Astrocyte of the spinal cord (primary cell): Measurements from ENCODE around the gene CHRNG.

Experiments used
- DNase-seq: peaks from one replicate; pipeline ENCODE4 v3.0.0; 2011; ENCODE audit warnings: low read depth, low spot score
- H3K4me3 ChIP-seq: 2 replicates; pipeline ENCODE4 v1.5.1; 2011; ENCODE audit warnings: low read depth, mild to moderate bottlenecking, low read length, moderate library complexity
- in situ Hi-C: cut with HindIII; loops from 2 replicates; pipeline ENCODE4 v1.10.0; 2017; ENCODE audit warnings: low sequenced_read_pairs
- TF ChIP-seq, protein P1 (sequence below): IDR thresholded peaks from 2 replicates; pipeline ENCODE4 v1.5.1; 2012; ENCODE audit warnings: low read depth, mild to moderate bottlenecking, low read length, inconsistent platforms

The CHRNG gene

DNA sequence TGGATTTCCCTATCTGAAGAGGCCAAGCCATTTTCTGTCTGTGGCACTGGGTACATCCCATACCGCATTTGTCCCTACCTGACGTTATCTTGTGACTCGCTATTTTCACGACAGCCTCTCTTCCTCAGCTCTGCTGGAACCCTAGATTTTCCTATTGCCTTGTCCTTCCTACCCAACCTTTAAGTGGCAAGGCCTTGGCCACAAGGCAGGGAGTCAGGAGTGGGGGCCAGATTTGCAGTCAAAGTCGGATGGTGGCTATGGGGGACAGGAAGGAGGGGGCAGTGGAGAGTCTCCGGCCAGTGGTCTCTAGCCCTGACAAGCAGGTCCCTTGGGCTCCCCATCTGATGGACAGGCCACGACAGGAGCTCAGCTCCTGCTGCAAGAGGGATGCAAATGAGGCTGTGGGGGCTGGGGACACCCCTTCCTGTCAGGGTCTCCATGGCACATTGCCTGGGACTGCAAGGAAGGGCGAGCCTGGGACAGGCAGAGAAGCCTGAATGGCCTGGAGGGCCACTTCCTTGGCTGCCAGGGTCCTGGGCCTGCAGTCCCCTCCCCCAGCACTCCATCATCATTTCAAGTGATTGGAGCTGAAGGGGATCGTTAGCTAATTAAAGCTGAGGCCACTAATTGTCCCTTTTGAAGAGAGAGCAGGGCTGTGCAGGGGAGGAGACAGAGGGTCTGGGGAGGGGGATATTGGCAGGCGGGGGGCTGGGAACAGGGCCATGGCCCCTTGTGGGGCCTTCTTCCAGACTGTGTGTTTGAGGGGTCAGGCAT lies 45.6 kb upstream of the CHRNG start:
- no peak for DNase-seq
- H3K4me3 ChIP-seq: no peak overlapping the region
- TF ChIP-seq, protein P1, sequence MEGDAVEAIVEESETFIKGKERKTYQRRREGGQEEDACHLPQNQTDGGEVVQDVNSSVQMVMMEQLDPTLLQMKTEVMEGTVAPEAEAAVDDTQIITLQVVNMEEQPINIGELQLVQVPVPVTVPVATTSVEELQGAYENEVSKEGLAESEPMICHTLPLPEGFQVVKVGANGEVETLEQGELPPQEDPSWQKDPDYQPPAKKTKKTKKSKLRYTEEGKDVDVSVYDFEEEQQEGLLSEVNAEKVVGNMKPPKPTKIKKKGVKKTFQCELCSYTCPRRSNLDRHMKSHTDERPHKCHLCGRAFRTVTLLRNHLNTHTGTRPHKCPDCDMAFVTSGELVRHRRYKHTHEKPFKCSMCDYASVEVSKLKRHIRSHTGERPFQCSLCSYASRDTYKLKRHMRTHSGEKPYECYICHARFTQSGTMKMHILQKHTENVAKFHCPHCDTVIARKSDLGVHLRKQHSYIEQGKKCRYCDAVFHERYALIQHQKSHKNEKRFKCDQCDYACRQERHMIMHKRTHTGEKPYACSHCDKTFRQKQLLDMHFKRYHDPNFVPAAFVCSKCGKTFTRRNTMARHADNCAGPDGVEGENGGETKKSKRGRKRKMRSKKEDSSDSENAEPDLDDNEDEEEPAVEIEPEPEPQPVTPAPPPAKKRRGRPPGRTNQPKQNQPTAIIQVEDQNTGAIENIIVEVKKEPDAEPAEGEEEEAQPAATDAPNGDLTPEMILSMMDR: no peak
- in situ Hi-C loops: no loop called here

DNA sequence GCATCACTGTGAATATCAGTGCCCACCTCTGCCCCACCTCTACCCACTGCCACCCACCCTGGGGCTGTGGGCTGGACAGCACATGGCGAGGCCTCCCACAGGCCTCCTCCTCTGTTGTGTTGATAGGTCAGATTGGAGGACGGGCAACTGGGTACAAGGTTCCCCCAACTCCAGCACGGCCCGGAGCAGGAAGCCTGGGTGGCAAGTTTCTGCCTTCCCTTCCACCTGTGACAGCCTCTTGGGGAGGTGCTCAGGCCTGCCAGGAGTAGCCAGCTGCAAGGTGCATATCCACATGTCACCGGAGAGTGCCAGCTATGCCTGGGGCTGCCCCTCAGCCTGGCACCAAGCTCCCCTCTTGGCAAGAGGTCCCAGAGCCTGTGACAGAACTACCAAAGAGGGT lies 45.0 kb upstream of the CHRNG start:
- in situ Hi-C loops: no loop called here
- DNase-seq: no peak
- TF ChIP-seq, protein P1: no peak
- no peak overlapping the region for H3K4me3 ChIP-seq

DNA sequence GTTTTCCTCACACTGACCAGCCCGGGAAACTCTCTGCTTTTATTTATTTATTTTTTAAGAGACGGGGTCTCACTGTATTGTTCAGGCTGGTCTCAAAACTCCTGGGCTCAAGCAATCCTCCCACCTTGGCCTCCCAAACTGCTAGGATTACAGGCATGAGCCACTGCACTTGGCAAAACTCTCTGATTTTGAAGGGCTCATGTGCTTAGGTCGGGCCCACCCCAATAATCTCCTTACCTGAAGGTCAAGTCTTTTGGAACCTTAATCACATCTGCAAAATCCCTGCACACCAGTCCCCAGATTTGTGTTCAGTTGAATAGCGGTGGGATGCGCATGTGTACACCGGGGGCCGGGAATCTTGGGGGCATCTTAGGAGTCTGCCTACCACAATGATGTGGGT lies 44.2 kb upstream of the CHRNG start:
- no peak overlapping the region for H3K4me3 ChIP-seq
- TF ChIP-seq, protein P1: no peak
- in situ Hi-C loops: no loop called here
- no peak for DNase-seq

DNA sequence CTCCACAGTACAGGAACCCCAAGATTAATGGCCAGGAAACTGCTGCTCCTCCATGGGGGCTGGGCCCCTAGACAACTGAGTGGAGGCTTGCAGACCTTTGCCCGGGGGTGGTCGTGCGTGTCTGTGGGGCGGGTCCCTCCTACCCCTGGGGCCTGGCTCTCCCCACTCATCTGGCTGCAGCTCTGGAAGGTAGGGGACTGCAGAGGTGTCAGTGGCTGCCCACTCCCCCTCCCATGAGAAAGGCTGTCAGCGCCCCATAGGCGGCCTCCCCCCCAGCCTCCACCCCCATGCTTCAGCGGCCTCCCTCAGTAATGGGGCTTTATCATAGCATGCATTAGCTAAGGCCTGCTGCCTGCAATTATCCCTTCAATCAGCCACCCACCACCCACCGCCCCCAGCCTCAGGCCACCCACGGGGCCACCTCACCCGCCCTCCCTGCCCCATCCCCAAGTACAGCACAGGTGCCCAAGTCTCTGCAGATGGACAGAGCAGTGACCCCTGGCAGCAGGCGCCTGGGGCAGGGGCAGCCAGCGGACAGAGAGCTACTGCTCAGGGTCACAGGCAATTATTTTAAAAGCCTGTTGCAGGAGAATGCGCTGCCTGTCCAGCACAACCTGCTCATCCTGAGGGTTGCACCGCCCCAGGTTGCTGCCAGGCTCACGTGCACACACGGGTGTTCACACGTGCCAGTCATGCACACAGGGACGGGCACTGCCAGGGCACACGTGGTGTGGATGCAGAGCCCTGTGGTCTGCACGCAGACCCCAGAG lies 42.8 kb upstream of the CHRNG start:
- no peak overlapping the region for H3K4me3 ChIP-seq
- in situ Hi-C loops: no loop called here
- no peak for DNase-seq
- TF ChIP-seq, protein P1: no peak

DNA sequence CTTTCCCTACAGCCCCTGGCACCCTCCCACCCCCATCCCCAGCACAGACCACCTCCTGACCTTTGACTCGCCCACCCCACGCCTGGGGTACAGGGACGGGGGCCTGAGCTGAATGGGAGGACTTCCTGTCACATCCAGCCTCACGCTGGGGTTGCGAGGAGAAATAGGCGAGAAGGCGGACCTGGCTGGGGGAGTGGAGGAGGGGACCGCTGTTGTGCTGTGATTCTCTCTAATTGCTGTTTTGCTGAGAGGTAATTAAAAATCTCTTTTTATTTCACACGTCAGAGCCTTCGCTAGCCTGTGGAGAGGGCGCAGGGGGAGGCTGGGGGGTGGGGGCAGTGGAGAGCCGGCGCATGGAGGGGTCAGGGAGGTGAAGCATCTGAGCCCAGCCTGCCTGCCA lies 42.1 kb upstream of the CHRNG start:
- no peak overlapping the region for H3K4me3 ChIP-seq
- TF ChIP-seq, protein P1: no peak
- no peak for DNase-seq
- in situ Hi-C loops: no loop called here

DNA sequence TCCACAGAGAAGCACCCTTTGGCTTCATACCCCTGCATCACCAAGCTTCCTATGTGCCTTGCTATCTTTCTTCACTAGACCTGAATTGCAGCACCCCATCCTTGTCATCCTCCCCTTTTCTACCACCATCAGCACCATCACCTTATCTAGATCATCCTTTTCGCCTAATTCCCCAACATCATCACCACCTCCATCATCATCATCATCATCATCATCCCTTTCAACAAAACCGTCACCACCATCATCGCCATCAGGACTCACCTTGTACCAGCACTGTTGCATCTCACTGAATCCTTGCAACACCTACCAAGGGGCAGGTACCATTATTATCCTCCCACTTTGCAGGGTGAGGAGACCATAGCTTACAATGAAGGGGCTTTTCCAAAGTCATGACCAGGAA lies 41.0 kb upstream of the CHRNG start:
- in situ Hi-C loops: no loop called here
- TF ChIP-seq, protein P1: no peak
- DNase-seq: no peak
- no peak overlapping the region for H3K4me3 ChIP-seq
